ENCODE data around the gene XRCC4.

XRCC4 gene

DNA sequence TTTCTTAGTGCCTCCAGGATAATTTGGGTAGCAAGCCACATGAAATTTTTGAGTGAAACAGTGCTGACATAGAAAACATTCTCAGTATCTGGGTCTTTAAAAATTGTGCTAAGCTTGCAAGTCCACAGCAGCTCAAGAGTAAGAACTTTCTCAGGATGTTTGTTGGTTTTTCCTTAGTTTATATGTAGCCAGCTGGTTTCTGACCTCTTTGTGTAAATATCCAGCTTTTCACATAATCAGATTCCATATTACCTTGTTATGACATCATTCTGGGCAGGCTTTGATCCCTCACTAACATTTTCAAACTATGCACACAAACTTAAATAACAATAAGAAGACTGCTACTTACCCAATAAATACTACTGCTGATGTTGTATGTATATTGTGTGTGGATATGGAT is 311.3 kb downstream of the XRCC4 start:
- Mint-ChIP-seq H3K27me3 (ENCODE audit: low read depth) (no peaks in the 10 kb centered on the region), H3K36me3 (ENCODE audit: low read depth) (no peaks in the 10 kb centered on the region), H3K4me3 (no peak overlapping the region), H3K27ac (peak overlapping the region in 1 of 3 experiments; percentile 79), H3K9me3 (peaks cover 8% of the 10 kb centered on the region), H3K4me1 (no peaks in the 10 kb centered on the region)
- TF ChIP-seq, protein P1, sequence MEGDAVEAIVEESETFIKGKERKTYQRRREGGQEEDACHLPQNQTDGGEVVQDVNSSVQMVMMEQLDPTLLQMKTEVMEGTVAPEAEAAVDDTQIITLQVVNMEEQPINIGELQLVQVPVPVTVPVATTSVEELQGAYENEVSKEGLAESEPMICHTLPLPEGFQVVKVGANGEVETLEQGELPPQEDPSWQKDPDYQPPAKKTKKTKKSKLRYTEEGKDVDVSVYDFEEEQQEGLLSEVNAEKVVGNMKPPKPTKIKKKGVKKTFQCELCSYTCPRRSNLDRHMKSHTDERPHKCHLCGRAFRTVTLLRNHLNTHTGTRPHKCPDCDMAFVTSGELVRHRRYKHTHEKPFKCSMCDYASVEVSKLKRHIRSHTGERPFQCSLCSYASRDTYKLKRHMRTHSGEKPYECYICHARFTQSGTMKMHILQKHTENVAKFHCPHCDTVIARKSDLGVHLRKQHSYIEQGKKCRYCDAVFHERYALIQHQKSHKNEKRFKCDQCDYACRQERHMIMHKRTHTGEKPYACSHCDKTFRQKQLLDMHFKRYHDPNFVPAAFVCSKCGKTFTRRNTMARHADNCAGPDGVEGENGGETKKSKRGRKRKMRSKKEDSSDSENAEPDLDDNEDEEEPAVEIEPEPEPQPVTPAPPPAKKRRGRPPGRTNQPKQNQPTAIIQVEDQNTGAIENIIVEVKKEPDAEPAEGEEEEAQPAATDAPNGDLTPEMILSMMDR (IDR thresholded peaks at IDR 0.05; ENCODE audit: unreplicated experiment in 3 of 3), result no peak

DNA sequence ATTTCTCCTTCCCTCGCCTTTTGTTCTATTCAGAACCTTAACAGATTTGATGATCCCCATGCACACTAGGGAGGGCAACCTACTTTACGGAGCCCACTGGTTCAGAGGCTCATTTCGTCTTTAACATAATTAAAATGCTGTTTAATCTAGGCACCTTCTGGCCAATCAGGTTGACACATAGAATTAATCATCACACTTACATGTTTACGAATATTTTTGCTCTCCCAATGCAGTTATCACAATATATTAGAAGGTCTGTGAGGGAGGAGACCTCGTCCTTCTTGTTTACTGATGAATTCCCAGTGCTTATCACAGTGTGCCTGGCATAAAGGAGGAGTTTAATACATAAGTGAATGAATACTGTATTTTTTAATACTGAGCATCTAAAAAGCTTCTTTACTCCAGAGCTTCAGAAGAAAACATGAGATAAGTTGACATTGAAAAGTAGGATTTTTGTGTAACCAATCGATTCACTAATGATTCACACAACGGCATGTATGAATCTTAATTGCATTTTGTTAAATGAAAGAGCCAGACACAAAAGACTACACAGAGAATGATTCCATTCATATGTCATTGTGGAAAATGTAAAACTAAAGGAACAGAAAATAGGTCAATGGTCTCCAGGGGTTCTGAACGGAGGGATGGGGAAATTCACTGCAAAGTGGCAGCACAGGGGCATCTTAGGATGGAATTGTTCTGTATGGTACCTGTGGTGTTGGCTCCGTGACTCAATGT is 315.6 kb downstream of the XRCC4 start:
- TF ChIP-seq, protein P1 (IDR thresholded peaks at IDR 0.05; ENCODE audit: unreplicated experiment in 3 of 3), result no peak
- Mint-ChIP-seq H3K36me3 (ENCODE audit: low read depth) (no peaks in the 10 kb centered on the region), H3K27me3 (ENCODE audit: low read depth) (no peaks in the 10 kb centered on the region), H3K4me3 (no peak overlapping the region), H3K9me3 (no peaks in the 10 kb centered on the region), H3K4me1 (no peaks in the 10 kb centered on the region), H3K27ac (no peak overlapping the region)

DNA sequence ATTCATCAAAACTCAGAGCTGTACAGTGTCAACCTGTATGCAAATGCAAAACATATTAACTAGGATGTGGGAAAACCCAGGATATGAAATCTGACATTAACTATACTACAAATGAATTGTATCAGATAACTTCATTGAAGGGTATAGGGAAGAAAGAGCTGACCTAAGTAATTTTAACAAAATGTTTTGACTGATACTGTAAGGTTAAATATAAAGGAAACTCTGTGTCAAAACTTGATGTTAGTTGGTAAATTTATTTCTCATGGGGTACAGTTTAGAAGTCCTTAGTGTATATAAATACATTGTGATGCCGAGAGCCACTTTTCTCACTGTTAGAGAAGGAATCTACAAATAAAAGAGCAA is 316.1 kb downstream of the XRCC4 start:
- Mint-ChIP-seq H3K4me1 (no peaks in the 10 kb centered on the region), H3K27ac (no peak overlapping the region), H3K36me3 (ENCODE audit: low read depth) (no peaks in the 10 kb centered on the region), H3K27me3 (ENCODE audit: low read depth) (no peaks in the 10 kb centered on the region), H3K4me3 (no peak overlapping the region), H3K9me3 (no peaks in the 10 kb centered on the region)
- TF ChIP-seq, protein P1 (IDR thresholded peaks at IDR 0.05; ENCODE audit: unreplicated experiment in 3 of 3), result no peak

DNA sequence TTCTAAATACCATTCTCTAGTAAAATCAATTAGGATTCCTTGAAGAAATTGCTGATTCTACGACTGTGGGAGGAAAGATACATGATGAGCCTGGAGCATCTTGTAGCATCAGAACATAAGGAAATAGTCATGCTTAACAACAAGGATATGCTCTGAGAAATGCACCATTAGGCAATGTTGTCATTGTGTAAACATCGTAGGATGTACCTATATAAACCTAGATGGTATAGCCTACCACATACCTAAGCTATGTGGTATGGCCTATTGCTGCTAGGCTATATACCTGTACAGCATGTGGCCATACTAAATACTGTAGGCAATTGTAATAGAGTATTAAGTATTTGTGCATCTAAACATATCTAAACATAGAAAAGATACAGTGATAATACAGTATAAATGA is 316.8 kb downstream of the XRCC4 start:
- Mint-ChIP-seq H3K36me3 (ENCODE audit: low read depth) (no peaks in the 10 kb centered on the region), H3K27me3 (ENCODE audit: low read depth) (no peaks in the 10 kb centered on the region), H3K9me3 (no peaks in the 10 kb centered on the region), H3K27ac (no peak overlapping the region), H3K4me1 (no peaks in the 10 kb centered on the region), H3K4me3 (no peak overlapping the region)
- TF ChIP-seq, protein P1 (IDR thresholded peaks at IDR 0.05; ENCODE audit: unreplicated experiment in 3 of 3), result no peak

DNA sequence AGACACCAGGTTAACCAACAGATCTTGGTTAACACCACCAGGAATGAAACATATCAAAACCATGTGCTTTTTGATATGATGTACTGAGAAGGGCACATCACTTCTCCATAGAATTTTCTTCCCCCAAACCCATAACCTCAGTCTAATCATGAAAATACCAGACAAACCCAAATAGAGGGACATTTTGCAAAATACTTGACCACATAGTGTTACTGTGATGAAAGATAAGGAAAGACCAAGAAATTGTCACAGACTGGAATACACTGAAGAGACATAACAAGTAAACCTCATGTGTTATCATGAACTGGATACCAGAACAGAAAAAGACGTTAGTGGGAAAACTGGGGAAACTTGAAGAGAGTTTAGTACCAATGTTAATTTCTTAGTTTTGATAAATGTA is 319.3 kb downstream of the XRCC4 start:
- Mint-ChIP-seq H3K27ac (no peak overlapping the region), H3K4me3 (no peak overlapping the region), H3K36me3 (ENCODE audit: low read depth) (no peaks in the 10 kb centered on the region), H3K27me3 (ENCODE audit: low read depth) (no peaks in the 10 kb centered on the region), H3K4me1 (no peaks in the 10 kb centered on the region), H3K9me3 (no peaks in the 10 kb centered on the region)
- TF ChIP-seq, protein P1 (IDR thresholded peaks at IDR 0.05; ENCODE audit: unreplicated experiment in 3 of 3), result no peak

DNA sequence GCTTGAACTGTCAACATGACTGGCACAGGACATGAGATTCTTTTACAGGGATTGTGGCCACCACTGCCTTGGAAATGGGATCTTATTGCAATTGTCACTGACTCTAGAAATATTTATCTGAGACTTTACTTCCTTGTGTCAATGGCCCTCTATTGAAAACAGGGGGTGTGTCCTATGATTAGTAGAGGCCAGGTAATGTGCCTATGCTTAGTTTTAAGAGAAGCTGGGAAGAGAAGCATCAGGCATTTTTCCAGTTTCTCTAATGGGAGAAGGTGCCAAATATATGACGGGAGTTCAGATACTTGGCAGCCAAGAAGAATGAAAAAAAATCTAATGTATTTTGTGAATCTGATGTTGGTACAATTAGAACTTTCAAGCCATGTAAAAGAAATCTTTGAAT is 320.3 kb downstream of the XRCC4 start:
- Mint-ChIP-seq H3K9me3 (no peaks in the 10 kb centered on the region), H3K27me3 (ENCODE audit: low read depth) (no peaks in the 10 kb centered on the region), H3K27ac (no peak overlapping the region), H3K36me3 (ENCODE audit: low read depth) (no peaks in the 10 kb centered on the region), H3K4me1 (no peaks in the 10 kb centered on the region), H3K4me3 (no peak overlapping the region)
- TF ChIP-seq, protein P1 (IDR thresholded peaks at IDR 0.05; ENCODE audit: unreplicated experiment in 3 of 3), result no peak

Measured in nephron (organoid).